H1 (cell line): ENCODE data around the gene RIC8A. TPM values are rescaled to one million over a fixed set of nuclear protein-coding genes. Genes with fewer than 3 reads are reported as not detected.

Experiments used
- CTCF ChIA-PET: fragments of 300-600 bp; sonication (Branson Sonifier 250); formaldehyde crosslinking; loops from one replicate; lab custom pipeline; 2021; ENCODE audit not compliant: partially characterized antibody; lab: Charles Lee
- POLR2A ChIA-PET: fragments of 300-600 bp; sonication (Branson Sonifier 250); formaldehyde crosslinking; loops from one replicate; lab custom pipeline; 2021; ENCODE audit warnings: inconsistent platforms; ENCODE audit not compliant: partially characterized antibody; lab: Charles Lee
- DNase-seq, 2 experiments: peaks; one replicate each; pipeline versions ENCODE4 v3.0.0 to v3.0.0-alpha.2; 2010 to 2022; ENCODE audit warnings: low spot score in 2 of 2, low read depth in 1 of 2, mixed read lengths in 1 of 2
- FAIRE-seq: peaks from 2 replicates; lab custom pipeline; 2011; peaks lifted over from hg19 to GRCh38; lab: Jason Lieb, UNC
- H2AFZ ChIP-seq: 2 replicates; pipeline ENCODE4 v1.8.1; 2012; ENCODE audit warnings: low read length, inconsistent platforms
- H2AK5ac ChIP-seq: 2 replicates; pipeline ENCODE4 v1.6.1; 2013; ENCODE audit warnings: low read depth, low read length
- H2BK120ac ChIP-seq: replicated peaks from 2 replicates; pipeline ENCODE3; 2013; ENCODE audit warnings: low read depth, low read length, inconsistent platforms
- H2BK12ac ChIP-seq: 2 replicates; pipeline ENCODE4 v1.6.1; 2013; ENCODE audit warnings: low read depth, low read length
- H2BK15ac ChIP-seq: 2 replicates; pipeline ENCODE4 v1.6.1; 2013; ENCODE audit warnings: low read length
- H2BK20ac ChIP-seq: 2 replicates; pipeline ENCODE4 v1.6.1; 2013; ENCODE audit warnings: low read length
- H2BK5ac ChIP-seq: 2 replicates; pipeline ENCODE4 v1.6.1; 2013; ENCODE audit warnings: low read depth, low read length
- H3K14ac ChIP-seq: 2 replicates; pipeline ENCODE4 v1.6.1; 2013; ENCODE audit warnings: inconsistent platforms; ENCODE audit not compliant: insufficient read length
- H3K18ac ChIP-seq: 2 replicates; pipeline ENCODE4 v1.6.1; 2013; ENCODE audit warnings: low read length; ENCODE audit errors: extremely low read depth
- H3K23ac ChIP-seq: 2 replicates; pipeline ENCODE4 v1.6.1; 2013; ENCODE audit warnings: inconsistent platforms; ENCODE audit not compliant: insufficient read length
- H3K23me2 ChIP-seq: 2 replicates; pipeline ENCODE4 v1.6.1; 2013; ENCODE audit warnings: low read depth, low read length
- H3K27ac ChIP-seq: 2 replicates; pipeline ENCODE4 v1.6.1; 2011; ENCODE audit warnings: low read depth, low read length, inconsistent platforms
- H3K27me3 ChIP-seq, 4 experiments: replicated peaks in 1 of 4; 1 replicate in 1 of 4; 2 replicates in 3 of 4; pipeline versions ENCODE4 v1.6.1 to v1.8.1; 2011 to 2013; ENCODE audit warnings: low read length in 3 of 4, mild to moderate bottlenecking in 3 of 4, inconsistent platforms in 2 of 4, mixed read lengths in 2 of 4, moderate library complexity in 1 of 4; ENCODE audit not compliant: control insufficient read depth in 3 of 4, insufficient read depth in 3 of 4; ENCODE audit errors: extremely low read depth in 1 of 4
- H3K36me3 ChIP-seq, 4 experiments: 2 replicates each; pipeline versions ENCODE4 v1.6.1 to v1.8.1; 2011 to 2013; ENCODE audit warnings: mild to moderate bottlenecking in 4 of 4, low read length in 3 of 4, moderate library complexity in 2 of 4, control low read depth in 1 of 4, inconsistent platforms in 1 of 4; ENCODE audit not compliant: insufficient read depth in 4 of 4, control insufficient read depth in 2 of 4
- H3K4ac ChIP-seq: replicated peaks from 2 replicates; pipeline ENCODE3; 2013; ENCODE audit warnings: low read length, low read depth, mixed read lengths, inconsistent platforms; ENCODE audit not compliant: insufficient read length
- H3K4me1 ChIP-seq, 4 experiments: replicated peaks in 1 of 4; 1 replicate in 1 of 4; 2 replicates in 3 of 4; pipeline versions ENCODE4 v1.6.1 to v1.8.1; 2011 to 2013; ENCODE audit warnings: low read length in 3 of 4, inconsistent platforms in 2 of 4, mixed read lengths in 1 of 4; ENCODE audit not compliant: insufficient read depth in 4 of 4, control insufficient read depth in 3 of 4
- H3K4me2 ChIP-seq, 2 experiments: 2 replicates each; pipeline versions ENCODE4 v1.6.1 to v1.8.1; 2011 to 2013; ENCODE audit warnings: low read depth in 2 of 2, low read length in 2 of 2, control low read depth in 1 of 2, inconsistent platforms in 1 of 2, mild to moderate bottlenecking in 1 of 2; ENCODE audit not compliant: insufficient read depth in 1 of 2
- H3K4me3 ChIP-seq, 4 experiments: fragments of 200-600, 300-600 bp in 1 of 4; sonication (generic), shearing (Covaris generic), sonication (Bioruptor Twin) in 1 of 4; 2 replicates each; pipeline versions ENCODE4 v1.5.1 to v1.8.1; 2011 to 2016; ENCODE audit warnings: low read length in 4 of 4, low read depth in 3 of 4, control low read depth in 2 of 4, inconsistent platforms in 2 of 4, mild to moderate bottlenecking in 2 of 4, mixed read lengths in 1 of 4, moderate library complexity in 1 of 4; ENCODE audit not compliant: insufficient read depth in 2 of 4; ENCODE audit errors: extremely low read depth in 1 of 4
- H3K56ac ChIP-seq: replicated peaks from 2 replicates; pipeline ENCODE3; 2013; ENCODE audit warnings: low read depth, mild to moderate bottlenecking, mixed read lengths, low read length, inconsistent platforms; ENCODE audit not compliant: insufficient read length
- H3K79me1 ChIP-seq: 2 replicates; pipeline ENCODE4 v1.6.1; 2013; ENCODE audit warnings: low read depth, low read length, control low read depth
- H3K79me2 ChIP-seq, 2 experiments: 2 replicates each; pipeline versions ENCODE4 v1.6.1 to v1.8.1; 2012 to 2013; ENCODE audit warnings: low read length in 2 of 2, mild to moderate bottlenecking in 2 of 2, inconsistent platforms in 1 of 2; ENCODE audit not compliant: insufficient read depth in 2 of 2, control insufficient read depth in 1 of 2
- H3K9ac ChIP-seq, 4 experiments: replicated peaks in 1 of 4; 1 replicate in 1 of 4; 2 replicates in 3 of 4; pipeline versions ENCODE4 v1.6.1 to v1.8.1; 2011 to 2013; ENCODE audit warnings: low read depth in 3 of 4, low read length in 3 of 4, control low read depth in 2 of 4, mild to moderate bottlenecking in 2 of 4, moderate library complexity in 2 of 4, inconsistent platforms in 1 of 4; ENCODE audit errors: extremely low read depth in 1 of 4
- H3K9me3 ChIP-seq, 2 experiments: 2 replicates each; pipeline versions ENCODE4 v1.6.1 to v1.8.1; 2012 to 2013; ENCODE audit warnings: mild to moderate bottlenecking in 2 of 2, moderate library complexity in 2 of 2, control low read depth in 1 of 2, inconsistent platforms in 1 of 2, low read depth in 1 of 2, low read length in 1 of 2, mixed read lengths in 1 of 2; ENCODE audit not compliant: insufficient read depth in 2 of 2
- H4K20me1 ChIP-seq, 2 experiments: replicated peaks in 1 of 2; 2 replicates each; pipeline versions ENCODE3 to v1.8.1; 2011 to 2013; ENCODE audit warnings: inconsistent platforms in 2 of 2, low read length in 2 of 2, mild to moderate bottlenecking in 1 of 2; ENCODE audit not compliant: insufficient read depth in 2 of 2, control insufficient read depth in 1 of 2
- H4K5ac ChIP-seq: 2 replicates; pipeline ENCODE4 v1.6.1; 2013; ENCODE audit warnings: low read length, low read depth, mixed read lengths, inconsistent platforms; ENCODE audit not compliant: insufficient read length
- H4K8ac ChIP-seq: 2 replicates; pipeline ENCODE4 v1.8.0; 2013; ENCODE audit warnings: mild to moderate bottlenecking, moderate library complexity, low read length, inconsistent platforms; ENCODE audit not compliant: insufficient read depth; ENCODE audit errors: extremely low read depth
- H4K91ac ChIP-seq: replicated peaks from 2 replicates; pipeline ENCODE3; 2013; ENCODE audit warnings: low read length, mixed read lengths, inconsistent platforms; ENCODE audit not compliant: insufficient read length
- CTBP2 ChIP-seq: IDR thresholded peaks from 2 replicates; pipeline ENCODE4 v1.7.0; 2011; ENCODE audit warnings: borderline replicate concordance, mild to moderate bottlenecking, moderate library complexity, mixed read lengths, low read length; ENCODE audit not compliant: insufficient read depth, insufficient read length
- WGBS, 2 experiments: shearing (Covaris generic) in 1 of 2; methylation state at CpG; one replicate each; pipeline versions ENCODE4 v1.1.6 to v1.1.7; 2013 to 2015; ENCODE audit warnings: low lambda C conversion rate in 2 of 2, mixed read lengths in 2 of 2, inconsistent platforms in 1 of 2, low coverage in 1 of 2, missing lambda C conversion rate in 1 of 2; ENCODE audit not compliant: insufficient replicate concordance in 2 of 2, insufficient coverage in 1 of 2, insufficient read length in 1 of 2; ENCODE audit errors: extremely low coverage in 1 of 2, missing lambda C conversion rate in 1 of 2; 5-methylcytosine and 5-hydroxymethylcytosine counted together
- polyA plus RNA-seq, 7 experiments: library from polyadenylated mRNA; depleted of rRNA in 3 of 7; stranded (reverse) in 5 of 7; unstranded in 2 of 7; fragments of >200 nt in 5 of 7; fragments of 200-250 nt in 2 of 7; gene quantifications; 1 replicate in 5 of 7; 2 replicates in 1 of 7; 4 replicates in 1 of 7; pipeline versions ENCODE4 v1.2.1 to v1.2.3, GENCODE V29; 2011 to 2013; ENCODE audit warnings: missing spikeins in 2 of 7, mixed read lengths in 2 of 7
- total RNA-seq: library from RNA; stranded (reverse); fragmentation: NEBNext Ultra II Directional; extraction: Animal tissue kit (Norgen Biotek cat#: 25700); gene quantifications from 2 replicates; pipeline ENCODE4 v1.2.1, GENCODE V29; 2021

The RIC8A gene
- total and polyA plus RNA-seq, 2 of the 8 experiments (the other 6 are each of a cell fraction or from before 2014, with no cell fraction given): 67.0 to 105 TPM

DNA sequence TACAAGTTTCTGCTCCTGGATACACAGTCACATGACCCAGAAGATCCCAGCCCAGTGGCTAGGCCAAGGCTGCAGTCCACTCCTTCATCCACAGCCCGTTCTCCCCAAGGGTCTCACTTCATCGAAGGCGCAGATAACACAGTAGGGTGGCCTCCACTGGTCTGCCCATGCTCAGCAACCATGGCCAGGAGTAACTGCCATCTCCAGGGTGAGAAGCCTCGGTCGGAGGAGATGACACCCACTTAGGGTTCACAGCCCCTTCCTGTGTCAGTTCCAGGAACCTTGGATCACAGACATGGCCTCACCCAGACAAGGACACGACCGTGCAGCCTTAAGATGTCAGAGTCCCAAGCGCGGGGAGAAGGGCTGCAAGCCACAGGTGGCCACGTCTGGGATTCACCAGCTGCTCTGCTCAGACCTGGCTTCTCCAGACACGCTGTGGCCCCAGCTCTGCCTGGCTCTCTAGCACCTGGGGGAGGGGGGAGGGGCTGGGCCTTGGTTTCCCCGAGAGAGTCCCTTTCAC is 2.9 kb upstream of the RIC8A start:
- 85% methylated on average over 11 of the region's 12 CpGs; no CpG with 5 or more reads in 1 of the 2 experiments for WGBS, 2 experiments
- Histone ChIP-seq H3K79me2 (peaks cover 0 to 19% of the 10 kb centered on the region in 2 experiments; a peak in 3 of 4 replicates), H3K14ac (no peak overlapping the region), H3K36me3 (peaks cover 0 to 11% (median 4%) of the 10 kb centered on the region in 4 experiments; a peak in 6 of 8 replicates), H3K18ac (no peak overlapping the region), H2BK120ac (no peak overlapping the region), H4K20me1 (peaks cover 0 to 31% of the 10 kb centered on the region in 2 experiments), H3K27ac (no peak overlapping the region), H3K23me2 (peaks cover 22% of the 10 kb centered on the region), H3K9ac (no peak overlapping the region), H3K9me3 (no peaks in the 10 kb centered on the region), H2BK15ac (no peak overlapping the region), H2BK12ac (no peak overlapping the region), H2AFZ (no peak overlapping the region), H3K4me1 (peaks cover 0 to 19% (median 7%) of the 10 kb centered on the region in 4 experiments; a peak in 5 of 7 replicates), H3K4ac (no peak overlapping the region), H3K79me1 (peaks cover 6% of the 10 kb centered on the region), H3K56ac (no peak overlapping the region), H3K23ac (no peak overlapping the region), H2AK5ac (no peak overlapping the region), H4K91ac (no peak overlapping the region), H3K27me3 (no peaks in the 10 kb centered on the region), H3K4me2 (no peak overlapping the region), H3K4me3 (no peak overlapping the region), H4K5ac (no peak overlapping the region), H4K8ac (peak overlapping the region; percentile 31; the same call in 1 of the 2 replicates), H2BK5ac (no peak overlapping the region), H2BK20ac (no peak overlapping the region)
- DNase-seq (no peak), FAIRE-seq (no peak)
- ChIA-PET CTCF (interaction anchor here (0.6 to 1.4 kb wide), 3 partner anchors 34 to 159 kb away, joined by 3 to 4 read pairs (median 4); no protein-coding TSS in a partner anchor), POLR2A (interaction anchor here (1.4 kb wide), 1 partner anchor 14 kb away, joined by 3 read pairs; no protein-coding TSS in a partner anchor)
- TF ChIP-seq CTBP2: no peak
